ENCODE results near the gene SH3GL1.

SH3GL1 gene

DNA sequence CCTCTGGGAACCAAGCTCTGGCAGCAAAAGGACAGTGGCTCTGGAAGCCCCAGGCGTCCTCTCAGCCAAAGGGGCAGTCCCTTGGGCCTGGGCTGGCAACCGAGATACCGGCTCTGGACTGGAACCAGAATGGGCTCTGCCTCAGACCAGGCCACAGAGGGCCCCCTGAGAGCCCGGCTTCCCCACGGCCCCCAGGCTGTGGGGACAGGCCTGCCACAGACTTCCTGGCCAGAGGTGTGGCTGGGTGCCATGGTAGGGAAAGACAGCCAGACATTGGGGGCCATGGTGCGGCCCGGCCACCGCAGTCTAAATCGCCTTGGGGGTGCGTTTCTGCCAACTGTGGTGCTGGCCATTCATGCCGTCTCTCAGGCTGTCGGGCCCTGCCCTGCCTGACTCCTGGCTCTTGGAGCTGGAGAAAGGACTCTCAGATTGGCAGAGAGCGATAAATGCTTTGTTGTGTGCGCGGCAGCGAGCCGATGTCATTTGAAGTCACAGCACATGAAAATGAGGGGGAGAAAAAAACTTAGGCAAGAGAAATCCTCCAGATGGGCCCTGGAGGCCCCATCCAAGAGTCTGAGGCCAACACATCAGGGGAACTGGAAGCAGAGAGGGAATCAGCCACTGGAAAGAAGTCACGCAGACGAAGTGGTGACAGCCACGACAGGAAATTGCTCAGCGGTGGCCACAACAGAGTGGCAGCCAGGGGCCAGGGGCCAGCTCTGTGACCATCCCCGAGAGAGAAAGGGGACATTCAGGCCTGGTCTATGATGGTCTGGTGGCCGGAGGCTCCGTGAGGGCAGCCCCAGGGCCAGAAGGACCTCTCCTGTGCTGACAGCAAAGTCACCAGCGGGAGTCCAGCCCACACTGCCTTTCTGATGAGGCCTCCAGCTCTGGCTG lies 26.5 kb downstream of the SH3GL1 start:
- no peaks in the 10 kb centered on the region for H3K27me3 ChIP-seq (ENCODE audit: insufficient read depth, low read depth, severe bottlenecking)
- no peak overlapping the region for H3K4me3 ChIP-seq (ENCODE audit: low read depth, low read length)
- H3K27ac ChIP-seq: no peak overlapping the region
- no peaks in the 10 kb centered on the region for H3K36me3 ChIP-seq
- TF ChIP-seq, protein P1, sequence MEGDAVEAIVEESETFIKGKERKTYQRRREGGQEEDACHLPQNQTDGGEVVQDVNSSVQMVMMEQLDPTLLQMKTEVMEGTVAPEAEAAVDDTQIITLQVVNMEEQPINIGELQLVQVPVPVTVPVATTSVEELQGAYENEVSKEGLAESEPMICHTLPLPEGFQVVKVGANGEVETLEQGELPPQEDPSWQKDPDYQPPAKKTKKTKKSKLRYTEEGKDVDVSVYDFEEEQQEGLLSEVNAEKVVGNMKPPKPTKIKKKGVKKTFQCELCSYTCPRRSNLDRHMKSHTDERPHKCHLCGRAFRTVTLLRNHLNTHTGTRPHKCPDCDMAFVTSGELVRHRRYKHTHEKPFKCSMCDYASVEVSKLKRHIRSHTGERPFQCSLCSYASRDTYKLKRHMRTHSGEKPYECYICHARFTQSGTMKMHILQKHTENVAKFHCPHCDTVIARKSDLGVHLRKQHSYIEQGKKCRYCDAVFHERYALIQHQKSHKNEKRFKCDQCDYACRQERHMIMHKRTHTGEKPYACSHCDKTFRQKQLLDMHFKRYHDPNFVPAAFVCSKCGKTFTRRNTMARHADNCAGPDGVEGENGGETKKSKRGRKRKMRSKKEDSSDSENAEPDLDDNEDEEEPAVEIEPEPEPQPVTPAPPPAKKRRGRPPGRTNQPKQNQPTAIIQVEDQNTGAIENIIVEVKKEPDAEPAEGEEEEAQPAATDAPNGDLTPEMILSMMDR (IDR thresholded peaks at IDR 0.05; ENCODE audit: low read depth, low read length): no peak
- DNase-seq: no peak
- no peaks in the 10 kb centered on the region for H3K9me3 ChIP-seq (ENCODE audit: severe bottlenecking)

DNA sequence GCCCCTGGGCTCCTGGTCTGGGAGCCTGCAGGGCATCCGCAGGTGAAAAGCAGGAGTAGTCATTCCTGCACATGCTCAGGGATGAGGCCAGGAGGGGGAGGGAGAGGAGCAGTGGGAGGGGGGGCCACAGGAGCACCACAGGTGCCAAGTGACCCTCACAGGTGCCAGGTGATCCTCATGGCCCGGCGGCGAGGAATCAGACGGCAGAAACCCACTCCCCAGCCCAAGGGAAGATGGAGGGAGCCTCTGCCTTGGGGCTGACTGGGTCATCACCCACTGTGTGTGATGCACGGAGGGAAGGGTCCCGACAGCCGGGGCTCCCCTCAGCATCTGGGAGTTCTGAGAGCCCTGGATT lies 27.4 kb downstream of the SH3GL1 start:
- no peak for DNase-seq
- H3K9me3 ChIP-seq (ENCODE audit: severe bottlenecking): no peaks in the 10 kb centered on the region
- TF ChIP-seq, protein P1 (IDR thresholded peaks at IDR 0.05; ENCODE audit: low read depth, low read length): no peak
- H3K4me3 ChIP-seq (ENCODE audit: low read depth, low read length): no peak overlapping the region
- H3K36me3 ChIP-seq: peaks cover 4% of the 10 kb centered on the region; the same call in 1 of the 2 replicates
- H3K27me3 ChIP-seq (ENCODE audit: insufficient read depth, low read depth, severe bottlenecking): no peaks in the 10 kb centered on the region
- H3K27ac ChIP-seq: no peak overlapping the region

GRCh38 chr19:4372165-4373012 lies 28.0 kb downstream of the SH3GL1 start:
- TF ChIP-seq, protein P1 (IDR thresholded peaks at IDR 0.05; ENCODE audit: low read depth, low read length): no peak
- DNase-seq: no peak
- Histone ChIP-seq H3K9me3 (ENCODE audit: severe bottlenecking) (no peaks in the 10 kb centered on the region), H3K36me3 (peaks cover 8% of the 10 kb centered on the region; the same call in 1 of the 2 replicates), H3K27me3 (ENCODE audit: insufficient read depth, low read depth, severe bottlenecking) (no peaks in the 10 kb centered on the region), H3K27ac (no peak overlapping the region), H3K4me3 (ENCODE audit: low read depth, low read length) (no peak overlapping the region)

DNA sequence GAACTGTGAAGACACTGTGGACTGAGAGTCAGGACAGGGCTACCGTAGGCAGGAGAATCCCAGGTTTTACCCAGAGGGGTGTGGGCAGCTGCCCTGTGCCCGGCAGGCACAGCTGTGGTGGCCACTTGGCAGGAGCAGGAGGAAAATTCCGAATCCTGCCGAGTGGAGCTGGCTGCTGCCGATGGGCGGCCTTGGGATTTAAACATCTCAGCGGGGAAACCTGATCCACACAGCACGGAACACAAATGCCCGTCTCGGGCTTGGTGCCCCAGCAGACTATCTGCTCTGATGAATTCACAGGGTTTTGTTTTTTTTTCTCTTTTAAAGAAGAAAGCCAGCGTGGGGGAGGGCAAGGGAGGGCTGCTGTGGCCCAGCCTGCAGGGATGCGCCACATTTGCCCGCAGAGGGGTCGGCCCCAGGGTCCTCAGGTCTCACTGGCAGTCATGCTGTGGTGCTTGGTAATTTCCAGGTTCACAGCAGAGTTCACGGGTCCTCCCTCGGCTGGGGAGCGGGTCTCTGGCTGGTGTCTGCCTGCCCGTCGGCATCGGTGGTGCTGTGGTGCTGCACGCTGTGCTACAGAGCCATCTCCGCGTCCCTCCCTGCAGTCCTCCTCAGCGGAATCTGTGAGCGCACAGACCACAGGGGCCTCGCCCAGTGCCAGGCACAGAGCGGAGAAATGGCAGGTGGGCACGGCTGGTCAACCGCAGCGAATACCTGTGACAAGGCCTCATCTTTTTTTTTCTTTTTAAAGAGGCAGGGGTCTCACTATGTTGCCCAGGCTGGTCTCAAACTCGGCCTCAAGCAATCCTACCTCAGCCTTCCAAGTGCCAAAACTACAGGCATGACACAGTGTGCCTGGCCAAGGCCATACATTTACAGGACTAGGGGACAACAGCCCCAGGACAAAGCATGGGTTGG lies 28.8 kb downstream of the SH3GL1 start:
- no peaks in the 10 kb centered on the region for H3K9me3 ChIP-seq (ENCODE audit: severe bottlenecking)
- TF ChIP-seq, protein P1 (IDR thresholded peaks at IDR 0.05; ENCODE audit: low read depth, low read length): no peak
- H3K27ac ChIP-seq: no peak overlapping the region
- H3K27me3 ChIP-seq (ENCODE audit: insufficient read depth, low read depth, severe bottlenecking): no peaks in the 10 kb centered on the region
- H3K4me3 ChIP-seq (ENCODE audit: low read depth, low read length): no peak overlapping the region
- peaks cover 12% of the 10 kb centered on the region; the same call in 1 of the 2 replicates for H3K36me3 ChIP-seq
- DNase-seq: no peak

GRCh38 chr19:4370418-4371041 lies 29.8 kb downstream of the SH3GL1 start:
- TF ChIP-seq, protein P1 (IDR thresholded peaks at IDR 0.05; ENCODE audit: low read depth, low read length): no peak
- no peaks in the 10 kb centered on the region for H3K27me3 ChIP-seq (ENCODE audit: insufficient read depth, low read depth, severe bottlenecking)
- H3K9me3 ChIP-seq (ENCODE audit: severe bottlenecking): no peaks in the 10 kb centered on the region
- H3K4me3 ChIP-seq (ENCODE audit: low read depth, low read length): no peak overlapping the region
- peaks cover 21% of the 10 kb centered on the region for H3K36me3 ChIP-seq
- H3K27ac ChIP-seq: no peak overlapping the region
- DNase-seq: no peak
